HepG2 (cell line): ENCODE measurements around the gene NFKBIA. TPM values are rescaled to one million over a fixed set of nuclear protein-coding genes. Genes with fewer than 3 reads are reported as not detected.

Experiments
- DR1 ChIP-seq: sonication (generic); formaldehyde crosslinking; IDR thresholded peaks from 2 replicates; pipeline ENCODE4 v1.8.0; 2021; ENCODE audit warnings: mild to moderate bottlenecking, missing genetic modification reagents, inconsistent platforms
- FLYWCH1 ChIP-seq: sonication (generic); formaldehyde crosslinking; IDR thresholded peaks from 2 replicates; pipeline ENCODE4 v1.8.1; 2023; ENCODE audit warnings: mild to moderate bottlenecking, missing genetic modification reagents
- HOXA9 ChIP-seq: sonication (generic); formaldehyde crosslinking; IDR thresholded peaks from 2 replicates; pipeline ENCODE4 v1.8.1; 2022; ENCODE audit warnings: missing genetic modification reagents, mild to moderate bottlenecking, moderate library complexity, borderline replicate concordance
- ISX ChIP-seq: sonication (generic); formaldehyde crosslinking; conservative IDR thresholded peaks from 2 replicates; pipeline ENCODE4 v1.5.0; 2020; ENCODE audit warnings: missing genetic modification reagents
- MEF2D ChIP-seq: sonication (generic); formaldehyde crosslinking; IDR thresholded peaks from 2 replicates; pipeline ENCODE4 v1.5.1; 2020; ENCODE audit warnings: mild to moderate bottlenecking, missing genetic modification reagents
- RCOR2 ChIP-seq: IDR thresholded peaks from 2 replicates; pipeline ENCODE4 v1.6.1; 2016; ENCODE audit warnings: missing biosample characterization, missing genetic modification reagents
- RORA ChIP-seq: sonication (generic); formaldehyde crosslinking; IDR thresholded peaks from 2 replicates; pipeline ENCODE4 v1.5.0; 2020; ENCODE audit warnings: mild to moderate bottlenecking, missing genetic modification reagents, moderate library complexity
- TOE1 ChIP-seq: sonication (generic); formaldehyde crosslinking; IDR thresholded peaks from 2 replicates; pipeline ENCODE4 v1.4.0; 2020; ENCODE audit warnings: mild to moderate bottlenecking, missing genetic modification reagents
- YEATS4 ChIP-seq: sonication (generic); formaldehyde crosslinking; IDR thresholded peaks from 2 replicates; pipeline ENCODE4 v1.4.0; 2020; ENCODE audit warnings: missing genetic modification reagents, borderline replicate concordance
- ZFP82 ChIP-seq: sonication (generic); formaldehyde crosslinking; IDR thresholded peaks from 2 replicates; pipeline ENCODE4 v1.5.1; 2020; ENCODE audit warnings: mild to moderate bottlenecking, missing genetic modification reagents, borderline replicate concordance
- ZKSCAN8 ChIP-seq: IDR thresholded peaks from 2 replicates; pipeline ENCODE4 v1.6.1; 2016; ENCODE audit warnings: borderline replicate concordance, missing genetic modification reagents, missing compliant biosample characterization
- ZNF10 ChIP-seq: sonication (generic); formaldehyde crosslinking; IDR thresholded peaks from 2 replicates; pipeline ENCODE4 v1.4.0; 2020; ENCODE audit warnings: mild to moderate bottlenecking, low read depth, missing genetic modification reagents, borderline replicate concordance
- ZNF235 ChIP-seq: sonication (generic); formaldehyde crosslinking; IDR thresholded peaks from 2 replicates; pipeline ENCODE4 v1.8.1; 2023; ENCODE audit warnings: mild to moderate bottlenecking, missing genetic modification reagents, borderline replicate concordance
- ZNF724P ChIP-seq: sonication (generic); formaldehyde crosslinking; IDR thresholded peaks from 2 replicates; pipeline ENCODE4 v1.8.0; 2022; ENCODE audit warnings: missing genetic modification reagents, borderline replicate concordance
- polyA plus RNA-seq, 8 experiments: library from polyadenylated mRNA; depleted of rRNA in 3 of 8; stranded (reverse) in 7 of 8; unstranded in 1 of 8; fragments of >200 nt; fragmentation: Illumina TruSeq in 4 of 8; extraction: Trizol in 4 of 8; gene quantifications; 2 replicates each; pipeline versions ENCODE4 v1.2.1 to v1.2.3, GENCODE V29; 2011 to 2016; ENCODE audit warnings: low read depth in 4 of 8, missing spikeins in 1 of 8, mixed read lengths in 1 of 8; ENCODE audit not compliant: insufficient read depth in 1 of 8
- total RNA-seq, 5 experiments: library from RNA; depleted of rRNA; stranded (reverse); fragments of >200 nt; fragmentation: Illumina TruSeq; extraction: Trizol; gene quantifications; 2 replicates each; pipeline ENCODE4 v1.2.3, GENCODE V29; 2016; ENCODE audit warnings: low read depth in 1 of 5
- TF ChIP-seq, protein P1 (sequence below): sonication (generic); formaldehyde crosslinking; IDR thresholded peaks from 2 replicates; pipeline ENCODE4 v1.8.0; 2022; ENCODE audit warnings: mild to moderate bottlenecking, missing genetic modification reagents
- TF ChIP-seq, protein P2 (sequence below): sonication (generic); formaldehyde crosslinking; IDR thresholded peaks from 2 replicates; pipeline ENCODE4 v1.8.0; 2023; ENCODE audit warnings: mild to moderate bottlenecking, missing genetic modification reagents
- TF ChIP-seq, protein P3 (sequence below): IDR thresholded peaks from 2 replicates; pipeline ENCODE4 v1.6.1; 2016; ENCODE audit warnings: low read depth, borderline replicate concordance
- TF ChIP-seq, protein P4 (sequence below): sonication (generic); formaldehyde crosslinking; IDR thresholded peaks from 2 replicates; pipeline ENCODE4 v1.4.0; 2020; ENCODE audit warnings: missing genetic modification reagents
- TF ChIP-seq, protein P5 (sequence below): sonication (generic); formaldehyde crosslinking; IDR thresholded peaks from 2 replicates; pipeline ENCODE4 v1.4.0; 2020; ENCODE audit warnings: missing genetic modification reagents
- TF ChIP-seq, protein P6 (sequence below): sonication (generic); formaldehyde crosslinking; IDR thresholded peaks from 2 replicates; pipeline ENCODE4 v1.4.0; 2020; ENCODE audit warnings: missing genetic modification reagents, low read depth, mild to moderate bottlenecking, borderline replicate concordance
- TF ChIP-seq, protein P7 (sequence below): sonication (generic); formaldehyde crosslinking; IDR thresholded peaks from 2 replicates; pipeline ENCODE4 v1.9.0; 2021; ENCODE audit warnings: missing genetic modification reagents, mild to moderate bottlenecking, borderline replicate concordance

Gene NFKBIA
- total and polyA plus RNA-seq, 2 of the 13 experiments (the other 11 are each of a cell fraction or from before 2014, with no cell fraction given): 197 to 319 TPM

DNA sequence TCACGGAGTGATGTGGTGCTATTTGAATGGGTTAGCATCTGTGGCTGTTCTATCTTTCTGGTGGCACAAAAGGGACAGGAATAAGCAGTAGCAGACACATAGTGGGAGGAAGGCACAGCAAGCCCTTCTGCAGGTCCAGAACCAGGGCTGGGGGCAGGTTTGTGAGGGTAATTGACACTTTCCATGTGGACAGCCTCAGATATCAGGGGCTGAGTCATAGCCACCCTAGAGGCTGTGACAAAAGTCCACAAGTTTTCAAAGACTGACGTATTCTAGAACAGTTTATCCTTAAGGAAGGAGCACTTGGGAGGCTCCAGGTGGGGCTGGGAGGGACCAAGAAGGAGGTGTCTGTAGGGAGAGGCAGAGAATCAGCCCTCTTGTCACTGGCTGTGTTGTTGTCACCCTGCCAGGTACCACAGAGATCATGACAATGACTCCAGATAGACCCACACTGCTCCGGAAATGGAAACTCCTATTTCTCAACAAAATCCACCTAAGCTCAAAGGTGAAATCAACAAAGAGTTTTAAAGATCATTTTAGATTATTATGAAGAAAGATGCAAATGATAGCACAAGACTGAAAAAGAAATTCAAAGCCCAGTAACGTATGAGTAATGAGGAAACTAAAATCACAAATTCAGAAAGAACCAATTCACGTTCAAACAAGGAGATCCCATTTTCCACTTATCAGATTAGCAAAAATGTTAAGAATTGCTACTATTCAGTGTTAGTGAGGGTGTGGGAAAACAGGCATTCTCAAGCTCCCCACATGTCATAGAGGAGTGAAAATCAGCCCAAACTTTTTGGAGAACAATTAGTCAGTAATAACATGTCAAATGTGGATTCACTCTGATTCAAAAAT is 48.3 kb downstream of the NFKBIA start (continued):
- TF ChIP-seq, protein P1, sequence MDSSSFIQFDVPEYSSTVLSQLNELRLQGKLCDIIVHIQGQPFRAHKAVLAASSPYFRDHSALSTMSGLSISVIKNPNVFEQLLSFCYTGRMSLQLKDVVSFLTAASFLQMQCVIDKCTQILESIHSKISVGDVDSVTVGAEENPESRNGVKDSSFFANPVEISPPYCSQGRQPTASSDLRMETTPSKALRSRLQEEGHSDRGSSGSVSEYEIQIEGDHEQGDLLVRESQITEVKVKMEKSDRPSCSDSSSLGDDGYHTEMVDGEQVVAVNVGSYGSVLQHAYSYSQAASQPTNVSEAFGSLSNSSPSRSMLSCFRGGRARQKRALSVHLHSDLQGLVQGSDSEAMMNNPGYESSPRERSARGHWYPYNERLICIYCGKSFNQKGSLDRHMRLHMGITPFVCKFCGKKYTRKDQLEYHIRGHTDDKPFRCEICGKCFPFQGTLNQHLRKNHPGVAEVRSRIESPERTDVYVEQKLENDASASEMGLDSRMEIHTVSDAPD (CRISPR knock-in tag): peak; percentile 57; the same call in 1 of the 2 replicates
- TF ChIP-seq ZNF724P (CRISPR knock-in tag) (no peak), ZFP82 (CRISPR knock-in tag) (no peak), DR1 (CRISPR knock-in tag) (no peak), ZNF10 (no peak), ISX (no peak), HOXA9 (CRISPR knock-in tag) (no peak), RORA (CRISPR knock-in tag) (no peak), TOE1 (CRISPR knock-in tag) (peak; percentile 62; the same call in 1 of the 2 replicates), ZNF235 (no peak), MEF2D (peak; percentile 76), RCOR2 (CRISPR knock-in tag) (peak; percentile 53), ZKSCAN8 (peak; percentile 91; the same call in 1 of the 2 replicates), FLYWCH1 (CRISPR knock-in tag) (no peak), YEATS4 (peak; percentile 55; the same call in 1 of the 2 replicates)
- TF ChIP-seq, protein P2, sequence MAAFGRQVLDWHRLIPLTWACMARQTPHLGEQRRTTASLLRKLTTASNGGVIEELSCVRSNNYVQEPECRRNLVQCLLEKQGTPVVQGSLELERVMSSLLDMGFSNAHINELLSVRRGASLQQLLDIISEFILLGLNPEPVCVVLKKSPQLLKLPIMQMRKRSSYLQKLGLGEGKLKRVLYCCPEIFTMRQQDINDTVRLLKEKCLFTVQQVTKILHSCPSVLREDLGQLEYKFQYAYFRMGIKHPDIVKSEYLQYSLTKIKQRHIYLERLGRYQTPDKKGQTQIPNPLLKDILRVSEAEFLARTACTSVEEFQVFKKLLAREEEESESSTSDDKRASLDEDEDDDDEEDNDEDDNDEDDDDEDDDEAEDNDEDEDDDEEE: peak; percentile 81
- TF ChIP-seq, protein P3, sequence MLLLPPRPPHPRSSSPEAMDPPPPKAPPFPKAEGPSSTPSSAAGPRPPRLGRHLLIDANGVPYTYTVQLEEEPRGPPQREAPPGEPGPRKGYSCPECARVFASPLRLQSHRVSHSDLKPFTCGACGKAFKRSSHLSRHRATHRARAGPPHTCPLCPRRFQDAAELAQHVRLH: no peak
- TF ChIP-seq, protein P4, sequence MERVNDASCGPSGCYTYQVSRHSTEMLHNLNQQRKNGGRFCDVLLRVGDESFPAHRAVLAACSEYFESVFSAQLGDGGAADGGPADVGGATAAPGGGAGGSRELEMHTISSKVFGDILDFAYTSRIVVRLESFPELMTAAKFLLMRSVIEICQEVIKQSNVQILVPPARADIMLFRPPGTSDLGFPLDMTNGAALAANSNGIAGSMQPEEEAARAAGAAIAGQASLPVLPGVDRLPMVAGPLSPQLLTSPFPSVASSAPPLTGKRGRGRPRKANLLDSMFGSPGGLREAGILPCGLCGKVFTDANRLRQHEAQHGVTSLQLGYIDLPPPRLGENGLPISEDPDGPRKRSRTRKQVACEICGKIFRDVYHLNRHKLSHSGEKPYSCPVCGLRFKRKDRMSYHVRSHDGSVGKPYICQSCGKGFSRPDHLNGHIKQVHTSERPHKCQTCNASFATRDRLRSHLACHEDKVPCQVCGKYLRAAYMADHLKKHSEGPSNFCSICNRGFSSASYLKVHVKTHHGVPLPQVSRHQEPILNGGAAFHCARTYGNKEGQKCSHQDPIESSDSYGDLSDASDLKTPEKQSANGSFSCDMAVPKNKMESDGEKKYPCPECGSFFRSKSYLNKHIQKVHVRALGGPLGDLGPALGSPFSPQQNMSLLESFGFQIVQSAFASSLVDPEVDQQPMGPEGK (CRISPR knock-in tag): peak; percentile 47
- TF ChIP-seq, protein P5, sequence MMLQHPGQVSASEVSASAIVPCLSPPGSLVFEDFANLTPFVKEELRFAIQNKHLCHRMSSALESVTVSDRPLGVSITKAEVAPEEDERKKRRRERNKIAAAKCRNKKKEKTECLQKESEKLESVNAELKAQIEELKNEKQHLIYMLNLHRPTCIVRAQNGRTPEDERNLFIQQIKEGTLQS: peak; percentile 76
- TF ChIP-seq, protein P6, sequence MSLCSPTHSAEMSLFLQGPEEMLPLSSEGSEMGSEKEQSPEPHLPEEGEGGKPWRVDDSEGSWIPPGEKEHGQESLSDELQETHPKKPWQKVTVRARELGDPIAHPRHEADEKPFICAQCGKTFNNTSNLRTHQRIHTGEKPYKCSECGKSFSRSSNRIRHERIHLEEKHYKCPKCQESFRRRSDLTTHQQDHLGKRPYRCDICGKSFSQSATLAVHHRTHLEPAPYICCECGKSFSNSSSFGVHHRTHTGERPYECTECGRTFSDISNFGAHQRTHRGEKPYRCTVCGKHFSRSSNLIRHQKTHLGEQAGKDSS (CRISPR knock-in tag): peak; percentile 92
- TF ChIP-seq, protein P7, sequence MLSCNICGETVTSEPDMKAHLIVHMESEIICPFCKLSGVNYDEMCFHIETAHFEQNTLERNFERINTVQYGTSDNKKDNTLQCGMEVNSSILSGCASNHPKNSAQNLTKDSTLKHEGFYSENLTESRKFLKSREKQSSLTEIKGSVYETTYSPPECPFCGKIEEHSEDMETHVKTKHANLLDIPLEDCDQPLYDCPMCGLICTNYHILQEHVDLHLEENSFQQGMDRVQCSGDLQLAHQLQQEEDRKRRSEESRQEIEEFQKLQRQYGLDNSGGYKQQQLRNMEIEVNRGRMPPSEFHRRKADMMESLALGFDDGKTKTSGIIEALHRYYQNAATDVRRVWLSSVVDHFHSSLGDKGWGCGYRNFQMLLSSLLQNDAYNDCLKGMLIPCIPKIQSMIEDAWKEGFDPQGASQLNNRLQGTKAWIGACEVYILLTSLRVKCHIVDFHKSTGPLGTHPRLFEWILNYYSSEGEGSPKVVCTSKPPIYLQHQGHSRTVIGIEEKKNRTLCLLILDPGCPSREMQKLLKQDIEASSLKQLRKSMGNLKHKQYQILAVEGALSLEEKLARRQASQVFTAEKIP: no peak
